ENCODE results near the gene DOCK3. TPM values are rescaled to one million over a fixed set of nuclear protein-coding genes. Genes with fewer than 3 reads are reported as not detected.

Gene DOCK3
- total and polyA plus RNA-seq, 2 donors (not counting 3 experiments of a cell fraction or from before 2014, with no cell fraction given) = 0.08 to 0.13 TPM

- Histone ChIP-seq H3K9me3 (replicated peaks; ENCODE audit: control insufficient read depth, insufficient read depth, low read length) (no peaks in the 10 kb centered on the region), H3K4me3 (replicated peaks in 1 of 3; ENCODE audit: insufficient read depth in 1 of 3, low read depth in 1 of 3, low read length in 3 of 3) (no peak overlapping the region), H3K27me3 (ENCODE audit: control insufficient read depth in 2 of 2, insufficient read depth in 2 of 2, low read length in 2 of 2) (no peaks in the 10 kb centered on the region), H3K27ac (ENCODE audit: insufficient read depth, low read depth, low read length) (no peak overlapping the region), H3K9me1 (replicated peaks; ENCODE audit: control insufficient read depth, extremely low read depth, insufficient read depth, low read length) (no peaks in the 10 kb centered on the region), H2AFZ (ENCODE audit: low read depth, low read length) (no peak overlapping the region), H4K20me1 (replicated peaks; ENCODE audit: control insufficient read depth, extremely low read depth, insufficient read depth, low read length) (no peaks in the 10 kb centered on the region), H3K79me2 (ENCODE audit: control insufficient read depth, insufficient read depth, low read length) (no peaks in the 10 kb centered on the region), H3K9ac (replicated peaks; ENCODE audit: extremely low read depth, insufficient read depth, low read length) (no peak overlapping the region), H3K4me2 (ENCODE audit: insufficient read depth, low read length) (no peak overlapping the region), H3K36me3 (ENCODE audit: control insufficient read depth in 2 of 2, extremely low read depth in 1 of 2, insufficient read depth in 2 of 2, low read length in 2 of 2) (no peaks in the 10 kb centered on the region), H3K4me1 (ENCODE audit: control insufficient read depth, extremely low read depth, insufficient read depth, low read length) (no peaks in the 10 kb centered on the region)
- no peak for DNase-seq (ENCODE audit: low read depth, low spot score)
- BruUV-seq (replicated peaks) = no TSS peak
- intact Hi-C loops (cut with micrococcal nuclease) (no loop called here), dilution Hi-C loops (cut with MboI; ENCODE audit: extremely low pct_ligation_motif_present, low sequenced_read_pairs) (no loop called here)
- no peak for TF ChIP-seq EZH2 (IDR thresholded peaks at IDR 0.05; ENCODE audit: borderline replicate concordance, low read depth, low read length, severe bottlenecking)
- TF ChIP-seq POLR2A (IDR thresholded peaks at IDR 0.05; ENCODE audit: low read depth, low read length) = no peak
- no peak for TF ChIP-seq GATA2 (IDR thresholded peaks at IDR 0.05; ENCODE audit: insufficient read depth, insufficient read length, low read depth, low read length)
- TF ChIP-seq MYC (IDR thresholded peaks at IDR 0.05; ENCODE audit: low read depth, low read length) = no peak
- TF ChIP-seq POLR2AphosphoS5 (IDR thresholded peaks at IDR 0.05; ENCODE audit: insufficient read depth, low read depth, low read length) = no peak
- no peak for TF ChIP-seq JUN (IDR thresholded peaks at IDR 0.05; ENCODE audit: borderline replicate concordance, insufficient read depth, insufficient read length, low read depth)
- TF ChIP-seq CTCF (IDR thresholded peaks at IDR 0.05; ENCODE audit: extremely low read depth in 1 of 2, insufficient read depth in 1 of 2, low read depth in 1 of 2, low read length in 2 of 2) = no peak
- TF ChIP-seq MAX (IDR thresholded peaks at IDR 0.05; ENCODE audit: insufficient read depth, insufficient read length) = no peak
- no peak for TF ChIP-seq FOS (IDR thresholded peaks at IDR 0.05; ENCODE audit: borderline replicate concordance, insufficient read depth, low read length)
- FAIRE-seq = no peak
- CTCF ChIA-PET = no interaction called here
- POLR2A ChIA-PET = no interaction called here
Observed at GRCh38 chr3:50658416-50658815, 16.3 kb upstream of the DOCK3 start.

All from endothelial cell of umbilical vein (primary cell).